Measurements from ENCODE around the gene LBHD2.

LBHD2 gene

DNA sequence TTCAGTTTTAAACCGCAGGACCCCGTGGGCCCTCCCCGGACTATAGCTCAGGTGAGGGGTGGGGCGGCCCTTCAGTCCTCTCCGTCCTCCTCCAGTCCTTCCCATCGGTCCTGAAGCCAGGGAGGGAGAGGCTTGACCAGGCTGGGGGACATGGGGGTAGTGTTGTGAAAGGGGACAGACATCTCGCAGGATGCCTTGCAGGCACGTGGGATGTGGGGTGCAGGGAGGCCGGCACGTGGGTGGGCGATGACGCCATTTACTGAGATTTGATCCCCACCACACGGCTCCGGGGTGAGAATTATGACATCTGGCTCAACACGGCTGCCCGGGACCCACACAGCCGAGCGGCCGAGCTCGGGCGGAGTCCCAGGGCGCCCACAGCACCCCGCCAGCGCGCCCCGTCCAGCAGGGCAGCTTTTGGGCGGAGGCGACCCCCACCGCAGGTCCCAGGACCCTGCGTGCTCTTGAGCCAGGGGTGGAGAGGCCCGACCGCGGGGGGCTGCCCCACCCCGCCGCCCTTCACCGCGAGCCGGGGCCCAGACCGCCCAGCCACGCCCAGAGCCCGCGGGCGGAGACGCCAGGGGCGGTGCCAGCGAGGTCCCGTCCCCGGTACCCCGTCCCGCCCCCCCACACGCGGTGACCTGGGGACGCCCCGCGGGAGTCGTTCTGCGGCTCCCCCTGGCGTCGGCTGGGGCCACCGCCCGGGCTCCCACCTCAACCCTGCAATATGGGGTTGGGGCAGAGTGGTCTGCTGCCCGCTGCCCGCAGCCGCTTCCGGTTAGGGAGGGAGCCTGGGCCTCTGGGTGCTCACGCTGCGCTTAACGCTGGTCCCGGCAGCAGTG, 7.3 kb downstream of the LBHD2 start:
- DNase-seq: peak; percentile 70

DNA sequence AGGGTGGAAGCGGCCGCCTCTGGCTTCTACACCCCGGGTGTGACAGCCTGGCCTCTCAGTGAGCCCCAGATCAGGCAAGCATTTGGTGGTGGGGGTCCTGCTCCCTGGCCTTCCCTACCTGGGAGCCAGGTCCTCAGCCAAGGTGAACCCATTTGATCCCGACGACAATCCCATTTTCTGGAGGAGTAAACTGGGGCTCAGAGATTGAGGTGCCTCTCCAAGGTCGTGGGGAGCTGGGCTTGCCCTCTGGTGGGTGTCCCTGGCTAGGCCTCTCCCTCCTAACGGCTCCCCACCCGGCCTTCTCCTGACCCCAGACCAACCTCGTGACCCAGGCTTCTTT, 7.8 kb downstream of the LBHD2 start:
- DNase-seq: no peak

DNA sequence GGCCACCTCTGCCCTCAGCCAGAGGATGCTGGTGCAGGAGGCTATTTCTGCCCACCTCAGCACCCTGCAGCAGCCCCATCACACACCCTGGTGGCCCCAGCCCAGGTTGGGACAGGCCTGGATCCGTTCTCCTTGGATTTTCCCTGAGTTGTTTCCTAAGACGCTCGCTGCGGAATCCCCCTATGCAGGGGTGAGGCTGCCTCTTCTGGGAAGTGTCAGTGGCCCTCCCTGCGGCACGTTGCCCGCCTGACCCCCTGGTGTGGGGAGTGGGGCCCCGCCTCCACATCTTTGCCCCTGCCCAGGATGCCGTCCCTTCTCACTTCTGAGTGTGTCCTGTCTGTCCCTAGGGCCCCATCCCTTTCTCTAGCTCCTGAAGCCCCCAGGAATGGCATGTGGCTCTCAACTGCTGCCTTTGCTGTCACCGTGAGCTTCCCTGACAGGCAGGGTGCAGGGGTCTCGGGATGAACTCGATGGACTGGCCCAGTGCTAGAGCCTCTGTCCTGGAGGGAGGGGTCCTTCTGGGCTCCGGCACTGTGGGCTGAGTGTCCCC, 9.9 kb downstream of the LBHD2 start:
- no peak for DNase-seq

DNA sequence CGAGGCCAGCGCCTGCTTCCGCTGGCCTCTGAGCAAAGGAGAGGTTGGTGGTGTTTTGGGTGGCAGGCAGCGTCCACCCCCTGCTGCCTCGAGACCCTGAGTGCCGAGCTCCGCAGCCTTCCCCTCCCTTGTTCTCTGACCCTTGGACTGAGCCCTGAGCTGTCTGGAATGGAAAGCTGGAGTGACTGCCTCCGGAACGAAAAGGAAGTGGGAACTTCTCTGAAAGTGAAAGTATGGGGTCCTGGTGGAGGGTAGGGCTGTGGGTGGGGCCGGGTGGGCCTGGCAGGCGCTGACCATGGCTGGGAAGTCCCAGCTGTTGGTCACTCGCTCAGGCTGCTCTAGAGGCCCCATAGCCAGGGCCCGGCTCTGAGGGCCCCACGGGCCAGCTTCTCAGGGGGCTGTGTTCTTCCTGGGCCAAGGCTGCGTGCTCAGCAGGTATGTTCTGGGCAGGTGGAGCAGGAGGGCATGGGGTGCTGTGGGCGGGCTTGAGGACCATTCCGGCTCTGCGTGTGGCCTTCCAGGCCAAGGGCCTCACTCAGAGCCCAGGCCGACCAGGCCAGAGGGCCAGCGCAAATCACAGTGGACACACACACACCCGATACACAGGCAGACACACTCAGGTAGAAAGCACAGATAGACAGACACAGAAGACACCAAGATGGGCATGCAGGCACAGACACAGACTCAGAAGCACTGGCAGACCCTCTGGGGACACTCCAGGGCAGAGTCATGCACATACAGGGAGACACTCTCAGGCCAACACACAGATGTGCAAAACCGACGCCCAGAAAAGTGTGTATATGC, 10.6 kb downstream of the LBHD2 start, which contains the start of gene EXOC3L4:
EXOC3L4 (plus strand) TSS at position 320 of the 804 bp plus-strand sequence. CDS start 5,495 bp downstream, outside the sequence.
- no peak for DNase-seq

DNA sequence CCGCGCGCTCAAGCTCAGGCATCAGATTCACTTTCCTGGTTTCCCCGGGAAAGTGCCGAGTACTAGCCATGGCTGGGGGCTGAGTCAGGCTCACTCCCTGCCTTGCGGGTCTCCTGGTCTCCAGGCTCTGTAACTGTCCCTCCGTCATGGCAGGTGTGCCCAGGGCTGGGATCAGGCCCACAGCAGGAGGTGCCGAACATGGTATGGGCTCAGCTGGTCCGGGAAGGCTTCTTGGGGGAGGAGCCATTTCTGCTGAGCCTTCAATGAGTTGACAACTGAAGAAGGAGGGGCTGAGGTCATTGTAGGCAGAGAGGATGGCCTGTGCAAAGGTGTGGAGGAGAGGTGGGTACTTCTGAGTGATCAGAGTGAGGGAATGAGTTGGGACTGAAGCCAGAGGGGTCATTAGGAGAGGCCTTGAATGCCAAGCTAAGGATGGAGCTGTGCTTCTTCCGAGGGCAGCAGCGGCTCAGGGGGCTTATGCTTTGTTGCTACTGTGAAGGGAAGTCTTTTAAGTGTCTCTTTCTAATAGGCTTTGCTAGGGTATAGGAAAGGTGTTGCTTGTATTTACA, 11.3 kb downstream of the LBHD2 start:
- no peak for DNase-seq

DNA sequence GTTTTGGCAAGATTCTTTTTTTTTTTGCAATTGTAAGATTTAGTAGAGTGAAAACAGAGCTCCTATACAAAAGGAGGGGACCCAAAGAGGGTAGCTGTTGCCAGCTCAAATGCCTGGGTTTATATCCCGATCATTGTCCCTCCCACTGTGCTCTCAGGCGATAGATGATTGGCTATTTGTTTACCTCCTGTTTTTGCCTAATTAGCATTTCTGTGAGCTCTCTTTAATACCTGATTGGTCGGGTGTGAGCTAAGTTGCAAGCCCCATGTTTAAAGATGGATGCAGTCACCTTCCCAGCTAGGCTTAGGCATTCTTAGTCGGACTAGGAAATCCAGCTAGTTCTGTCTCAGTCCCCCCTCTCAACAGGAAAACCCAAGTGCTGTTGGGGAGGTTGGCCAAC, 12.4 kb downstream of the LBHD2 start:
- DNase-seq: no peak

DNA sequence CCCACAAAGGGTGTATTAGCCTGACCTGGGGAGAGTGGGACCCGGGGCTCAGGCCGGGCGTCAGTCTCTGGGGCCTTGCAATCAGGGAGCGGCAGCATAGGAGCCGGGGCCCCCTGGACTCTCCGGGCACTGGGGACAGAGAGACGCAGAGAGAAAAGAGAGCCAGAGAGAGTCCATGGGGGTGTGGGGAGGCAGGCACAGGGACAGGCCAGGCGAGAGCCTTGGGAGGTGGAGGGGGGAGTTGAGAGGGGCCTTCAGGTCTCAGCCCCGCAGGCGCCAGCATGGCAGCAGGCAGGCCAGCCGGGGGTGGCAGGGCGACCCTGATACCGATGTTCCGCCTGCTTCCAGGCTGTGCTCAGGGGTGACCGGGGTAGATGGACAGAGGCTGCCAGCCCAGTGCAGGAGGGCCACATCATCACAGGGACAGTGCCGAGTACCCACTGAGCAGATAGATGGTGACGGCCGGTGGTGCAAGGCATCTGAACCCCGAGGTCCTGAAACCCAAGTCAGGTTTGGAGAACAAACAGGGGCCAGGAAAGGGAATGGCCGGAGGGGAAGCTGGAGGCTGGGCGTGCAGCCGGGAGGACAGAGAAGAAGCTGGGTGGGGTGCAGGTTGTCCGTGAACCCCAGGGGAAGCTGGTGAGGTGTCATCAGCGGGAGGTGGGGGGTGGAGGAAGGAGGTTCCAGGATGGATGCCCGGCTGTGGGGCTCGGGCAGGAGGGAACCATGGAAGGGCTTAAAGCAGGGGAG, 13.4 kb downstream of the LBHD2 start:
- no peak for DNase-seq

DNA sequence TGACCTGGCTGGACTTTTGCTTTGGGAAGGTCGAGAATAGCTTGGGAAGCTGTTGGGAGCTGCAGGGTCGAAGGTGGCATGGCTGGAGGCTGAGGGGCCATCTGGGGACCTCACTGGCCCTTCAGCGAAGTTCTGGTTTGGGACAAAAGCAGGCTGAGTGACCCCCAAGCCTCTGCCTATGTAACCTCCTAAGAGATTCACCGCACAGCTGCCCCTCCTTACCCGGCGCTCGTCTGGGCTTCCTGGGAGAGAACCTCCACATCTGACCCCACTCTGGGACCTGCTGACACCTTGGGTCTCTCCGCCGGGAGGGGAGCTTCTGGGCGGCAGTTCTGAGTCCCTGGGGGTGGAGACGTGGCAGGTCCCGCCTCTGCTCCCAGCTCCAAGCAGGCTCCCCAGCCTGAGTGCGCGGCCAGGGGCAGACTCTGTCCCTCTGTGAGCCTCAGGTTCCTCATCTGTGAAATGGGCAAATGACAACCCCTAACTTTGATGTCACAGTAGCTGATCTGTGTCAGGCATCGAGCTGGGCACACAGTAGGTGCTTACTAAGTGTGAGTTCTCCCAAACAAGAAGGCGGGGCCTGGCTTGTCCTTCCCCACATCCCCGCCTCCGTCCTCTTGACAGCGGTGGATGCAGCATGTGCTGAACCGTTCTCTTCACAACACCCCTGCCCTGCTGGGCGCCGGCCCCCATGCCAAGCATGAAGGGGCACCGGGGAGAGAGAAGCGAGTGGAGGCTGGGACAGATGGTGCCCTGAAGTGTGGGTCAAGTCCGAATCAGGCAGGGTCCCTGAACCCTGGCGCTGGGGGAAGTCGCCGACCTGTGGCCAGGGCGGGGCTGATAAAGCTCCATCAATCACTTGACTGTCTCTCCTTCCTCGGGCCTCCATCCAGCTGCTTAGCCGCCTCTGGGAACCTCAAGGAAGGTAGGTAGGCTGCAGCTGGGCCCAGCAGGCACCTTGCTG, 14.3 kb downstream of the LBHD2 start:
- DNase-seq: no peak

DNA sequence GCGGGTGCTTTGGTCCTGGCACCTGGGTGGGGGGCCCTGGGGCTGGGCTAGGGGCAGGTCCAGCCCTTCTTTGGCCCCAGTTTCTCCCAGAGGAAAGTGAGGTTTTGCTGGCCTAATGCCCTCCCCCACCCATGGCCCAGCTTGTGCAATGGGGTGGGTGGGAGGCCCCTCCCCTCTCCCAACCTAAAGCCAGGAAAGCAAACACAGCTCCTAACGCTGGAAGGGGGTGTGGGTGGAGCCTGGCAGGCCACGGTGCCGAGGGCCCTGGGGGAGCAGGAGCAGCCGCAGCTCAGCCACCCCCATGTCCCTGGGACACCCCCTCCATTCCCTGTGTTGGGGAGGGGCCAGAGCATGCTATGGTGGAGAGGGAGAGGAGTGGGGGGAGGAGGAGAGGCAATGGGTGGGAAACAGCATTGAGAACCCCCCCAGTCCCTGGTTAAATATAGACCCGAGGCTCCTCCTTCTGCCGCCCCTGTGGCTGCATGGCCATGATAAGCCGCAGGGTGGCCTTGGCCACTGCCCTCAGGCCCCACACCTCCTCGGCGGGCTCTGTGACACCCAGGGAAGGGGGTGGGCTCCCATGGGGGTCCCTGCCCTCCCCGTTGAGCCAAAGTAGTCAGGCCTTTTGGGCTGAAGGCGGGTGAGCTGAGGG, 15.2 kb downstream of the LBHD2 start:
- DNase-seq: no peak

DNA sequence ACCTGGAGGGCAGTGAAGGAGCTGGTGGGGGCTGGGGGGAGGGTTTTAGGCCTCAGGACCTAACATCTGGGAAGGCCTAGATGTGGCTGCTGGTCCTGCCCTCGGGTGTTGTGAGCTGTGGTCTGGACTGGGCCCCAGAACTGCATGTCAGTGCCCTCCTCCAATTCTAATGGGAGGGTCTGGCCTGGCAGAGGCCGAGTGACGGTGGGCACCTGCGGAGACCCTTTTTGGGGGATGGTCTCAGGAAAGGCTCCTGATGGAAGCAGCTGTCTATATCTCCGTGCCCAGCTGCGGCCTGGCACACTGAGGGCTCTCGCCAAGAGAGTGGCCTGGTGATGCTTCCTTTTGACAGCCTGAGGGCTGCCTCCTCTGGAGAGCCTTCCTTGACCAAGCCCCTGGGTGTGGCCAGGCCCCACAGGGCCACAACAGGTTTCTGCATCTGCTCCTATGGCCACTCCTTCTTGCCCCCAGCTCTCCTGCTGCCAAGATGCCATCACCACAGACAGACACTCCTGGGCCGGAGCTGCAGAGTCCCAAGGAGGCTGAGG, 15.8 kb downstream of the LBHD2 start:
- no peak for DNase-seq

DNA sequence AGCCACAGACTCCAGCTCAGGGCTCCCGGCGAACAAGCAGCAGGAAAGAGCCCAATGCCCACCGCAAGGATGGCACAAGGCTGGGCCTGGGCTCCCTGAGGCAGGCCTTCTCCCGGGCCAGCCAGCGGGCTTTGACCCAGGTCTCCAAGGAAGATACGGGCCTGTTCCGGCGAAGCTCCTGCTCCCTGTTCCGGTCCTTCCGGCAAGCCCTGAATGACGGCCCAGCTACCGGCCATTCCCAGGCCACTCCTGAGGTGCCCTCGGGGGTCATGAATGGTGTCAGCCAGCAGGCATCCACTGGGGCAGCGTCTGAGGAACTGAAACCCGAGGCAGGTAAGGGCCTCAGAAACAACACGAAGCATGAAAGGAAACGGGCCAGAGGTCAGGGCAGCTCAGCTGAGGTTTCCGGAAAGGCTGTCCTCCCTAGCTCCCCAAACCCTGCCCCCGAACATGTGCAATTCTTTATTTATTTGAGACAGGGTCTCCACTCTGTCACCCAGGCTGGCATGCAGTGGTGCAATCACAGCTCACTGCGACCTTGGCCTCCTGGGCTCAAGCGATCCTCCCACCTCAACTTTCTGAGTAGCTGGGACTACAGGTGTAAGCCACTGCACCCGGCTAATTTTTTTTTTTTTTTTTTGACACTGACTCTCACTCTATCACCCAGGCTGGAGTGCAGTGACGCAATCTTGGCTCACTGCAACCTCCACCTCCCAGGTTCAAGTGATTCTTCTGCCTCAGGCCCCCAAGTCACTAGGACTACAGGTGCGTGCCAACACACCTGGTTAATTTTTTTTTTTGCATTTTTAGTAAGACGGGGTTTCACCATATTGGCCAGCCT, 16.5 kb downstream of the LBHD2 start:
- no peak for DNase-seq

DNA sequence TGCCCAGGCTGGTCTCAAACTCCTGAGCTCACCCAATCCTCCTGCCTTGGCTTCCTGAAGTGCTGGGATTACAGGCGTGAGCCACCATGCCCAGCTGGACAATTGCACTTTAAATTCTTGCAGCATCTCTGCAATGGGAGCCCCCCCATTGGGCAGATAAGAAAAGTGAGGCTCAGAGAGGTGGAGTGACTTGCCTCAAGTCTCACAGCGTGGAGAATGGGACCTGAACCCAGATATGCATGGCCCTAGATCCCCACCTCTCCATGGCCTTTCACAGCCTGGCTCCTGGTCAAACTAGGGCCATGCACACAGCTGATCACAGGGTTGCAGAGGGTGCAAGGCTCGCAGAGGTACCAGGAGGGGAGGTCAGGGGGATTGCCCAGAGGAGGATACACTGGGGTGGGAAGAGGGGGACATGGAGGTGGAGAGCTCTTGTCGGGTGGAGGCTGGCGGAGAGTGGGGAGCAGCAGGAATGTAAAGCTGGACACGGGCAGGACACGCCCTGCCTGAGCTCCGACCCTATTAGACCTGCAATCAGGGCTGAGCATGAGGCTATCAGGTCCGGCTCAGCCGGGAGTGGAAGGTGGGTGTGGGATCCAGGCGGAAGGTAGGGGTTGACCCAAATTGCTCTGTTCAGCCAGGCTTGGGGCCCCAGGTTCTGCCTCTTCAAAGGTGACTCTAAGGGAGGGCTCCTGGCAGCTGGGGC, 17.4 kb downstream of the LBHD2 start:
- DNase-seq: no peak

DNA sequence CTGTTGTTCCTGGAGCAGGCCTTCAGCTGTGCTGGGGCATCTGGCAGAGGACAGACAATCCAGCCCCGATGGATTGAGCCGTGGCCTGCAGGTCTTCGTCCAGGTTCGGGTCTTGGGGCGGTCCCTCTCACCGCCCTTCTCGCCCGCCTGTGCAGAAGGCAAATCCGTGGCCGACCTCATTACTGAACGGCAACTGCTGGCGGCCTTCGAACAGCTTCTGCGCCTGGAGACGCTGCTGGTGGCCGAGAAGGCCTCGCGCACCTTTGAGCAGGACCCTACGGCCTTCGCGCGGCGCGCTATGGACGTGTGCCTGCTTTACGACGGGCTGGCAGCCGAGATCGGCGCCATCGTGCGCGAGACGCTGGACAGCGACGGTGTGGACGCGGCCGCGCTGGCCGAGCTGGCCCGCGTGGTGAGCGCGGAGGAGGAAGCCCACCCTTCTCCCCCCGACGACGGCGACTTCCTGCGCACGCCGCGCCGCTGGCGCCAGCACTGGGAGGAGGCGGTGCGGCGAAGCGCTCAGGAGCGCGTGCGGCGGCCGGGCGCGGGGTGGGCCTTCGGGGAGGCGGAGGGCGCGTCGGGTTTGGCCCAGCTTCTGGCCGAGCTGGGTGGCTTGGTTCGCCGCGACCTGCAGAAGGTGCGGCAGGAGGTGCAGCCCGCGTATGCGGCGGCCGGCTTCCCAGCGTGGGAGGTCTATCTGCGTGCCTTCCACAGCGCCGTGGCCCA, 18.1 kb downstream of the LBHD2 start:
- DNase-seq: no peak

DNA sequence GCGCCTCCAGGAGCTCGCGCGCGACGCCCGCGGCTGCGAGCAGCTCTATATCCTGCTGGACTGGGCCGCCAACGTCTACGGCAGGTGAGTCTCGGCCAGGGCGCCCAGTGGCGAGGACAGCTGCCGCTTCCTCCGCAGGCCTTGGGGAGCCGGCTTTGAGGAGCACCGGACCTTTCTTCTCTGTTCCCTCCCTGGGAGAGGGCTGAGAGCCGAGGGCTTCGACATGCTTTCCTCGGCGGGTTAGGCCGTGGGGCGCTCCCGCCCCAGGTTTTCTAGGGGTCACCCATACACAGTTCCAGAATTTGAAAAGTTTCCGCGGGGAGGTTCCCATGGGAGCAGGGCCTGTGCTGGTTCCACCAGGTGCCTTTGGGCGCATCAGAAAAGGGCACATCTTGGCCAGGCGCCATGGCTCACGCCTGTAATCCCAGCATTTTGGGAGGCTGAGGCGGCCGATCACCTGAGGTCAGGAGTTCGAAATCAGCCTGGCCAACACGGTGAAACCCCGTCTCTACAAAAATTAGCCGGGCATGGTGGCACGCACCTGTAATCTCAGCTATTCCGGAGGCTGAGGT, 18.8 kb downstream of the LBHD2 start:
- DNase-seq: no peak

DNA sequence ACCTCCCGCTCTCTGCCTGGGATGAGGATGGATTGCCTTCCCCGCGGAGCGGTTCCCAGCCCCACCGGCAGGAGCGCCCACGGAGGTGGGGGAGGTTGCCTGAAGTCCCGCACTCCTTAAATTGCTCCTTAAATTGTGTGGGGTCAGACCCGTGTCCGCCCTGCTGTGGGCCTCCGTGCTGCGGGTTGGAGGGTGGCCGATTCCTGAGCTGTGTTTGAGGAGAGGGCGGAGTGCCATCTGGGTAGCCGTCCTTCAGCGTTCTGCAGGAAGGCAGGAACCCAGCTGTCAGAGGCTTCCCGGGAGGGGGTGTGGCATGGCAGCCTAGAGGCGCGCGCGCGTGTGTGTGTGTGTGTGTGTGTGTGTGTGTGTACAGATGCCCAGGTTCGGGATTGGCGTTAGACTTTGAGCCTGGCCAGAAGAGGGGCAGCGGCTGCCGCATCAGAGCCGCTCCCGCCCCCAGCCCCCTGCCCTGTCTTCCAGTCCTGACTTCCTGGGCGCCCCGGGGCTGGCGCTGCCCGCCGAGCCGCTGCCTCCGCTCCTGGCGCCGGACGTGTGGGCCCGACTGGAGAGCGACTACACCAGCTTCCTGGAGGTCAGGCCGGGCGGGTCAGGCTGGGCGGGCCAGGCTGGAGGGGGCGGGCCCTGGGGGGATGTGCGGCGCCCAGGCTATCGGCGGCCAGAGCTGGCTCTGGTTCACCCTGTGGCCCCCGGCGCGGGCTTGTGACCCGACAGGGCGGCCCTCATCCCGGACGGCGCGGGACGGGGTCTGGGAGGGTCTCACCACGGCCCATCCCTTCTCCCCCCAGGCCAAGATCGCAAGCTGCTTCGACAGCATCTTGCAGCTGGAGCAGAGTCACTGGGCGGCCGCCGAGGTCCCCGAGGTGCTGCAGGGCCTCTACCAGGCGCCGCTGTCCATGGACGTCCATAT, 19.7 kb downstream of the LBHD2 start:
- DNase-seq: no peak

DNA sequence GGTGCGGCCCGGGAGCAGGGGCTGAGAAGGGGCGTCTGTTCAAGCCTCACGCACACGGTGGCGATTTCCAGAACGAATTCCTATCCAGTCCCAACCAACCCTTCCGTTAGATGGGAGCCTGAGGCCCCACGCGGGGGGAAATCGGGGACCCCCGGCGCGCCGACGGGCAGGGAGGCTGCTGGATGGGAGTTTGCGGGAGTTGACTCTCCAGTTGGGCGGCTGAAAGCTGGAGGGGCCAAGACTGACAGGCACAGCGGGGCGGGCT, 20.3 kb downstream of the LBHD2 start:
- DNase-seq: no peak

All from effector CD8-positive, alpha-beta T cell (primary cell).